HepG2 (cell line): Measurements from ENCODE around the gene GALNT1. TPM values are rescaled to one million over a fixed set of nuclear protein-coding genes. Genes with fewer than 3 reads are reported as not detected.

Experiments used
- ATAC-seq: fragments of 200-7000 bp; cut with Tn5 transposase; 3 replicates; pipeline ENCODE4 v1.9.1; 2020; ENCODE audit warnings: mild to moderate bottlenecking, moderate library complexity
- BruUV-seq: library from RNA; stranded (reverse); fragments of 400-500 nt; replicated peaks from 2 replicates; lab custom pipeline; 2021; lab: Mats Ljungman, UMichigan
- CTCF ChIA-PET: fragments of 300-600 bp; formaldehyde crosslinking; extraction: SDS; loops from one replicate; lab custom pipeline; 2021; ENCODE audit warnings: low total read pairs, inconsistent platforms, low intra/inter-chr PET ratio; lab: Yijun Ruan, JAX
- POLR2A ChIA-PET: fragments of 350-600 bp; sonication (Branson Sonifier 250); formaldehyde crosslinking; loops from one replicate; lab custom pipeline; 2020; ENCODE audit warnings: antibody characterized with exemption, inconsistent platforms; lab: Yijun Ruan, JAX
- DNase-seq: peaks from one replicate; pipeline ENCODE4 v3.0.0-alpha.2; 2015; ENCODE audit warnings: low spot score
- FAIRE-seq: peaks from 3 replicates; lab custom pipeline; 2011; peaks lifted over from hg19 to GRCh38; lab: Jason Lieb, UNC
- H2AFZ ChIP-seq: one replicate; pipeline ENCODE4 v1.6.1; 2011; ENCODE audit warnings: low read length, inconsistent platforms
- H3K27ac ChIP-seq: fragments of 300-600 bp; 3 replicates; pipeline ENCODE4 v1.8.0; 2011; ENCODE audit warnings: mixed run types, mild to moderate bottlenecking, mixed read lengths, low read length, inconsistent platforms; ENCODE audit not compliant: insufficient read depth; ENCODE audit errors: extremely low read length
- H3K27me3 ChIP-seq, 2 experiments: fragments of 200-600 bp in 1 of 2; 2 replicates in 1 of 2; 3 replicates in 1 of 2; pipeline versions ENCODE4 v1.6.0 to v1.8.0; 2011; ENCODE audit warnings: low read length in 2 of 2, mild to moderate bottlenecking in 2 of 2, moderate library complexity in 2 of 2, inconsistent platforms in 1 of 2; ENCODE audit not compliant: insufficient read depth in 2 of 2, control insufficient read depth in 1 of 2
- H3K36me3 ChIP-seq, 2 experiments: fragments of 200-600 bp in 1 of 2; replicated peaks in 1 of 2; 2 replicates in 1 of 2; 3 replicates in 1 of 2; pipeline versions ENCODE4 v1.5.1 to v1.8.0; 2011; ENCODE audit warnings: low read length in 2 of 2, inconsistent platforms in 1 of 2; ENCODE audit not compliant: insufficient read depth in 2 of 2, control insufficient read depth in 1 of 2
- H3K4me1 ChIP-seq: 2 replicates; pipeline ENCODE4 v1.5.1; 2012; ENCODE audit warnings: low read length, inconsistent platforms; ENCODE audit not compliant: insufficient read depth
- H3K4me2 ChIP-seq: 2 replicates; pipeline ENCODE4 v1.6.0; 2011; ENCODE audit warnings: low read depth, low read length, inconsistent platforms
- H3K4me3 ChIP-seq, 3 experiments: fragments of 200-600 bp in 1 of 3; sonication (generic), shearing (Covaris generic) in 1 of 3; replicated peaks in 1 of 3; 2 replicates each; pipeline ENCODE4 v1.5.1; 2011 to 2016; ENCODE audit warnings: low read length in 3 of 3, inconsistent platforms in 2 of 3, low read depth in 2 of 3, mild to moderate bottlenecking in 2 of 3, control low read depth in 1 of 3, mixed read lengths in 1 of 3; ENCODE audit not compliant: insufficient read depth in 1 of 3
- H3K79me2 ChIP-seq: one replicate; pipeline ENCODE4 v1.6.1; 2011; ENCODE audit warnings: low read length, inconsistent platforms; ENCODE audit not compliant: insufficient read depth
- H3K9ac ChIP-seq: 2 replicates; pipeline ENCODE4 v1.6.0; 2011; ENCODE audit warnings: mild to moderate bottlenecking, low read depth, low read length, inconsistent platforms; ENCODE audit not compliant: insufficient read depth
- H3K9me3 ChIP-seq: 2 replicates; pipeline ENCODE4 v1.5.1; 2012; ENCODE audit warnings: mild to moderate bottlenecking, low read length
- H4K20me1 ChIP-seq: 2 replicates; pipeline ENCODE4 v1.6.0; 2011; ENCODE audit warnings: inconsistent platforms, mild to moderate bottlenecking, low read length, moderate library complexity; ENCODE audit not compliant: insufficient read depth
- CBX2 ChIP-seq, 2 experiments: fragments of 200-600 bp in 1 of 2; sonication (generic); formaldehyde crosslinking in 1 of 2; IDR thresholded peaks; 2 replicates each; pipeline versions ENCODE4 v1.7.0 to v1.8.1; 2018 to 2022; ENCODE audit warnings: low read depth in 2 of 2, low read length in 1 of 2, mild to moderate bottlenecking in 1 of 2, missing genetic modification reagents in 1 of 2
- CC2D1A ChIP-seq: sonication (generic); formaldehyde crosslinking; IDR thresholded peaks from 2 replicates; pipeline ENCODE4 v1.8.1; 2023; ENCODE audit warnings: mild to moderate bottlenecking, missing genetic modification reagents
- FIP1L1 ChIP-seq: fragments of 200-400 bp; formaldehyde crosslinking; IDR thresholded peaks from 2 replicates; pipeline ENCODE4 v1.6.1; 2018; ENCODE audit warnings: low read depth, mild to moderate bottlenecking, low read length, moderate library complexity, borderline replicate concordance; ENCODE audit not compliant: insufficient read depth
- GFI1 ChIP-seq: sonication (generic); formaldehyde crosslinking; IDR thresholded peaks from 2 replicates; pipeline ENCODE4 v1.5.0; 2020; ENCODE audit warnings: missing genetic modification reagents, mild to moderate bottlenecking, borderline replicate concordance
- GTF2F1 ChIP-seq: fragments of 150-350 bp; IDR thresholded peaks from 2 replicates; pipeline ENCODE4 v1.6.1; 2014; ENCODE audit warnings: low read length
- HNF4G ChIP-seq, 2 experiments: sonication (generic) in 1 of 2; formaldehyde crosslinking in 1 of 2; IDR thresholded peaks; 2 replicates each; pipeline versions ENCODE4 v1.4.0 to v1.6.1; 2011 to 2020; ENCODE audit warnings: borderline replicate concordance in 2 of 2, low read depth in 2 of 2, mild to moderate bottlenecking in 2 of 2, low read length in 1 of 2, missing genetic modification reagents in 1 of 2, moderate library complexity in 1 of 2
- KDM3A ChIP-seq: IDR thresholded peaks from 2 replicates; pipeline ENCODE4 v1.6.1; 2018; ENCODE audit warnings: low read depth, missing compliant biosample characterization
- KMT2B ChIP-seq: IDR thresholded peaks from 2 replicates; pipeline ENCODE4 v1.6.1; 2016; ENCODE audit warnings: missing genetic modification reagents, missing compliant biosample characterization
- PCBP1 ChIP-seq: fragments of 200-400 bp; formaldehyde crosslinking; IDR thresholded peaks from 2 replicates; pipeline ENCODE4 v1.6.1; 2017; ENCODE audit warnings: mild to moderate bottlenecking, low read depth, low read length, borderline replicate concordance
- ZNF33B ChIP-seq: sonication (generic); formaldehyde crosslinking; IDR thresholded peaks from 2 replicates; pipeline ENCODE4 v1.5.1; 2020; ENCODE audit warnings: mild to moderate bottlenecking, missing genetic modification reagents
- ZNF557 ChIP-seq: sonication (generic); formaldehyde crosslinking; IDR thresholded peaks from 2 replicates; pipeline ENCODE4 v1.4.0; 2020; ENCODE audit warnings: missing genetic modification reagents
- ZNF749 ChIP-seq: sonication (generic); formaldehyde crosslinking; IDR thresholded peaks from 2 replicates; pipeline ENCODE4 v1.8.0; 2022; ENCODE audit warnings: mild to moderate bottlenecking, missing genetic modification reagents, moderate library complexity, borderline replicate concordance
- WGBS: methylation state at CpG from one replicate; pipeline ENCODE4 v1.1.6; 2017; ENCODE audit warnings: low lambda C conversion rate; 5-methylcytosine and 5-hydroxymethylcytosine counted together
- in situ Hi-C: cut with HindIII; loops from 2 replicates; pipeline ENCODE4 v1.10.0; 2017; ENCODE audit warnings: low pct_unique_long_range_greater_than_20kb; ENCODE audit not compliant: extremely low pct_ligation_motif_present
- intact Hi-C: fragments of 100-400 bp; cut with micrococcal nuclease; formaldehyde crosslinking; loops from one replicate; pipeline ENCODE4 v1.10.0; 2022; ENCODE audit not compliant: unreplicated experiment
- polyA plus RNA-seq, 8 experiments: library from polyadenylated mRNA; depleted of rRNA in 3 of 8; stranded (reverse) in 7 of 8; unstranded in 1 of 8; fragments of >200 nt; fragmentation: Illumina TruSeq in 4 of 8; extraction: Trizol in 4 of 8; gene quantifications; 2 replicates each; pipeline versions ENCODE4 v1.2.1 to v1.2.3, GENCODE V29; 2011 to 2016; ENCODE audit warnings: low read depth in 4 of 8, missing spikeins in 1 of 8, mixed read lengths in 1 of 8; ENCODE audit not compliant: insufficient read depth in 1 of 8
- total RNA-seq, 5 experiments: library from RNA; depleted of rRNA; stranded (reverse); fragments of >200 nt; fragmentation: Illumina TruSeq; extraction: Trizol; gene quantifications; 2 replicates each; pipeline ENCODE4 v1.2.3, GENCODE V29; 2016; ENCODE audit warnings: low read depth in 1 of 5
- TF ChIP-seq, protein P1 (sequence below): sonication (generic); formaldehyde crosslinking; IDR thresholded peaks from one replicate; pipeline ENCODE4 v1.5.1; 2020; ENCODE audit warnings: mild to moderate bottlenecking, missing genetic modification reagents; ENCODE audit errors: not compliant biosample characterization
- TF ChIP-seq, protein P2 (sequence below): IDR thresholded peaks from 2 replicates; pipeline ENCODE4 v1.6.1; 2016; ENCODE audit warnings: missing compliant biosample characterization, missing genetic modification reagents, borderline replicate concordance

Gene GALNT1
- total and polyA plus RNA-seq, 2 of the 13 experiments (the other 11 are each of a cell fraction or from before 2014, with no cell fraction given): 41.1 to 100 TPM

- TF ChIP-seq, protein P1, sequence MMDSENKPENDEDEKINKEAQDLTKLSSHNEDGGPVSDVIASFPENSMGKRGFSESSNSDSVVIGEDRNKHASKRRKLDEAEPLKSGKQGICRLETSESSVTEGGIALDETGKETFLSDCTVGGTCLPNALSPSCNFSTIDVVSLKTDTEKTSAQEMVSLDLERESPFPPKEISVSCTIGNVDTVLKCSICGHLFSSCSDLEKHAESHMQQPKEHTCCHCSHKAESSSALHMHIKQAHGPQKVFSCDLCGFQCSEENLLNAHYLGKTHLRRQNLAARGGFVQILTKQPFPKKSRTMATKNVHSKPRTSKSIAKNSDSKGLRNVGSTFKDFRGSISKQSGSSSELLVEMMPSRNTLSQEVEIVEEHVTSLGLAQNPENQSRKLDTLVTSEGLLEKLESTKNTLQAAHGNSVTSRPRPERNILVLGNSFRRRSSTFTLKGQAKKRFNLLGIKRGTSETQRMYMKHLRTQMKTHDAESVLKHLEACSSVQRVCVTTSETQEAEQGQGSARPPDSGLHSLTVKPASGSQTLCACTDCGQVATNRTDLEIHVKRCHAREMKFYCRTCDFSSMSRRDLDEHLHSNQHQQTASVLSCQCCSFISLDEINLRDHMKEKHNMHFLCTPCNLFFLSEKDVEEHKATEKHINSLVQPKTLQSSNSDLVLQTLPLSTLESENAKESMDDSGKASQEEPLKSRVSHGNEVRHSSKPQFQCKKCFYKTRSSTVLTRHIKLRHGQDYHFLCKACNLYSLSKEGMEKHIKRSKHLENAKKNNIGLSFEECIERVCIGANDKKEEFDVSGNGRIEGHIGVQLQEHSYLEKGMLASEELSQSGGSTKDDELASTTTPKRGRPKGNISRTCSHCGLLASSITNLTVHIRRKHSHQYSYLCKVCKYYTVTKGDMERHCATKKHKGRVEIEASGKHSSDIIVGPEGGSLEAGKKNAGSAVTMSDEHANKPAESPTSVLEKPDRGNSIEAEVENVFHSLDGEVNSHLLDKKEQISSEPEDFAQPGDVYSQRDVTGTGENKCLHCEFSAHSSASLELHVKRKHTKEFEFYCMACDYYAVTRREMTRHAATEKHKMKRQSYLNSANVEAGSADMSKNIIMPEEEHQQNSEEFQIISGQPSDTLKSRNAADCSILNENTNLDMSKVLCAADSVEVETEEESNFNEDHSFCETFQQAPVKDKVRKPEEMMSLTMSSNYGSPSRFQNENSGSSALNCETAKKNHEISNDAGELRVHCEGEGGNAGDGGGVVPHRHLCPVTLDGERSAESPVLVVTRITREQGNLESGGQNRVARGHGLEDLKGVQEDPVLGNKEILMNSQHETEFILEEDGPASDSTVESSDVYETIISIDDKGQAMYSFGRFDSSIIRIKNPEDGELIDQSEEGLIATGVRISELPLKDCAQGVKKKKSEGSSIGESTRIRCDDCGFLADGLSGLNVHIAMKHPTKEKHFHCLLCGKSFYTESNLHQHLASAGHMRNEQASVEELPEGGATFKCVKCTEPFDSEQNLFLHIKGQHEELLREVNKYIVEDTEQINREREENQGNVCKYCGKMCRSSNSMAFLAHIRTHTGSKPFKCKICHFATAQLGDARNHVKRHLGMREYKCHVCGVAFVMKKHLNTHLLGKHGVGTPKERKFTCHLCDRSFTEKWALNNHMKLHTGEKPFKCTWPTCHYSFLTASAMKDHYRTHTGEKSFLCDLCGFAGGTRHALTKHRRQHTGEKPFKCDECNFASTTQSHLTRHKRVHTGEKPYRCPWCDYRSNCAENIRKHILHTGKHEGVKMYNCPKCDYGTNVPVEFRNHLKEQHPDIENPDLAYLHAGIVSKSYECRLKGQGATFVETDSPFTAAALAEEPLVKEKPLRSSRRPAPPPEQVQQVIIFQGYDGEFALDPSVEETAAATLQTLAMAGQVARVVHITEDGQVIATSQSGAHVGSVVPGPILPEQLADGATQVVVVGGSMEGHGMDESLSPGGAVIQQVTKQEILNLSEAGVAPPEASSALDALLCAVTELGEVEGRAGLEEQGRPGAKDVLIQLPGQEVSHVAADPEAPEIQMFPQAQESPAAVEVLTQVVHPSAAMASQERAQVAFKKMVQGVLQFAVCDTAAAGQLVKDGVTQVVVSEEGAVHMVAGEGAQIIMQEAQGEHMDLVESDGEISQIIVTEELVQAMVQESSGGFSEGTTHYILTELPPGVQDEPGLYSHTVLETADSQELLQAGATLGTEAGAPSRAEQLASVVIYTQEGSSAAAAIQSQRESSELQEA (CRISPR knock-in tag): no peak
- TF ChIP-seq FIP1L1: no peak
- TF ChIP-seq ZNF557 (CRISPR knock-in tag): no peak
- TF ChIP-seq ZNF749: no peak
These were observed 52.2 kb downstream of the GALNT1 start (continued) for GRCh38 chr18:35633761-35634160.

- intact Hi-C loops (no loop called here), in situ Hi-C loops (no loop called here)
- no TSS peak for BruUV-seq
- no peak overlapping the region for H3K9ac ChIP-seq
- H3K79me2 ChIP-seq: no peaks in the 10 kb centered on the region
- no peak overlapping the region for H3K4me3 ChIP-seq
- no peak for DNase-seq
- H3K4me1 ChIP-seq: no peaks in the 10 kb centered on the region
- ChIA-PET POLR2A (no interaction called here), CTCF (no interaction called here)
- 97% methylated on average over 5 of the region's 5 CpGs for WGBS
- FAIRE-seq: no peak
- no peaks in the 10 kb centered on the region for H3K27me3 ChIP-seq
- no peaks in the 10 kb centered on the region for H4K20me1 ChIP-seq
- H2AFZ ChIP-seq: no peak overlapping the region
- 0 out of 5 replicates have a peak, but pooled peaks cover 0 to 1% of the 10 kb centered on the region in 2 experiments for H3K36me3 ChIP-seq
- no peak overlapping the region for H3K4me2 ChIP-seq
- no peak overlapping the region for H3K27ac ChIP-seq
- ATAC-seq: no peak
- peaks cover 19% of the 10 kb centered on the region for H3K9me3 ChIP-seq
- TF ChIP-seq PCBP1 (no peak), ZNF33B (CRISPR knock-in tag) (no peak), KDM3A (CRISPR knock-in tag) (no peak), GTF2F1 (no peak), CC2D1A (no peak), GFI1 (CRISPR knock-in tag) (no peak), CBX2 (IDR thresholded peaks at IDR 0.05; ENCODE audit: low read depth, low read length) (no peak), CBX2 (CRISPR knock-in tag; IDR thresholded peaks at IDR 0.05; ENCODE audit: low read depth) (no peak), HNF4G (IDR thresholded peaks at IDR 0.05; ENCODE audit: borderline replicate concordance, low read depth, low read length) (no peak), HNF4G (CRISPR knock-in tag; IDR thresholded peaks at IDR 0.05; ENCODE audit: borderline replicate concordance, low read depth) (no peak), KMT2B (no peak)
- TF ChIP-seq, protein P2, sequence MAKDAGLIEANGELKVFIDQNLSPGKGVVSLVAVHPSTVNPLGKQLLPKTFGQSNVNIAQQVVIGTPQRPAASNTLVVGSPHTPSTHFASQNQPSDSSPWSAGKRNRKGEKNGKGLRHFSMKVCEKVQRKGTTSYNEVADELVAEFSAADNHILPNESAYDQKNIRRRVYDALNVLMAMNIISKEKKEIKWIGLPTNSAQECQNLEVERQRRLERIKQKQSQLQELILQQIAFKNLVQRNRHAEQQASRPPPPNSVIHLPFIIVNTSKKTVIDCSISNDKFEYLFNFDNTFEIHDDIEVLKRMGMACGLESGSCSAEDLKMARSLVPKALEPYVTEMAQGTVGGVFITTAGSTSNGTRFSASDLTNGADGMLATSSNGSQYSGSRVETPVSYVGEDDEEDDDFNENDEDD (CRISPR knock-in tag): no peak
These were observed 52.8 kb downstream of the GALNT1 start for GRCh38 chr18:35634323-35634722.
